Suprapubic skin (tissue), 4 donors: Measurements from ENCODE around the gene CCDC9B.

Source experiments
- CTCF ChIP-seq, 2 donors: fragments of 200-600 bp in 1 of 2; fragments of 450-650 bp in 1 of 2; sonication (generic) in 1 of 2; IDR thresholded peaks; one replicate each; pipeline ENCODE4 v1.5.1; 2016 to 2019; ENCODE audit warnings: antibody characterized with exemption in 2 of 2, mild to moderate bottlenecking in 1 of 2, moderate library complexity in 1 of 2
- EP300 ChIP-seq: sonication (generic); formaldehyde crosslinking; IDR thresholded peaks from one replicate; pipeline ENCODE4 v1.6.1; 2017; ENCODE audit warnings: antibody characterized with exemption
- POLR2A ChIP-seq, 2 donors: fragments of 450-650 bp; IDR thresholded peaks; one replicate each; pipeline ENCODE4 v1.6.1; 2017; ENCODE audit warnings: antibody characterized with exemption in 2 of 2, mild to moderate bottlenecking in 2 of 2, moderate library complexity in 2 of 2
- POLR2AphosphoS5 ChIP-seq, 3 donors: sonication (generic); formaldehyde crosslinking; IDR thresholded peaks; one replicate each; pipeline ENCODE4 v1.6.1; 2017; ENCODE audit warnings: antibody characterized with exemption in 3 of 3

DNA sequence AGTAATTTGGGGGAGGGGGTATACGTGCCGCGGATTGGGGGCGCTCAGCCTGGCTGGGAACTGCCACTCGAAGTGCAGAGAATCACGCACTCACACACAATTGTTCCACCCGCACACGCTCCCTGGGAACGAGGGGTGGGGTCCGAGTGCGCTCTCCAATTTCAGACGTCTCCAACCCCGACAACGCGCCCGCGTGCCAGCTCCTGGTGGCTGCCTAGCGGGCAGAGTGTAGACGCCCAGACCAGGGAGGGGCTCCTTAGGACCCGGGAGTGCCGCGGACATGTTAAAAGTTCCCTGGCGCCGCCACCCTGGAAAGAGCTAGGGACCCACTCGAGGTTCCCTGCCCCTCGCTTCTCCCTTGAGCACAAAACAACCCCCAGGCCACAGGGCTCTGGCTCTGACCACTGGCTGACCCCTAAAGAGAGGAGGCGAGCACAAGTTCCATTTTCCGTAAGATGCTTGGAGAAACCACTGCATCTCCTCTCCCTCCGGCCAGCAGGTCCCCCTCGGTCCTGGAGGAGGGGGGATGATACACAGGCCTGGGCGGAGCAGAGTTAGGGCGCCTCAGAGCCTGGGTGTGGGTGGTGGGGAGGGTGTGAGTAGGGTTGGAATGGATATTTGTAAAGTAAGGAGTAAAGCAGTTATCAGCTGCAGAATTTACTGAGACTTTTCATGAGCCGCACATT, 57.0 kb downstream of the CCDC9B start:
- TF ChIP-seq CTCF (IDR thresholded peaks at IDR 0.05) (no peak), POLR2AphosphoS5 (IDR thresholded peaks at IDR 0.05) (no peak), EP300 (no peak), POLR2A (IDR thresholded peaks at IDR 0.05) (no peak)
